Measurements from ENCODE around the gene OGT. TPM values are rescaled to one million over a fixed set of nuclear protein-coding genes. Genes with fewer than 3 reads are reported as not detected.
"Not testable (repeated sequence)": the region's sequence is repeated elsewhere in the genome, so short reads cannot be mapped to it uniquely, and the experiment has no call there.

The OGT gene
- total RNA-seq, 2 experiments from 2014 or later: 354 to 358 TPM

DNA sequence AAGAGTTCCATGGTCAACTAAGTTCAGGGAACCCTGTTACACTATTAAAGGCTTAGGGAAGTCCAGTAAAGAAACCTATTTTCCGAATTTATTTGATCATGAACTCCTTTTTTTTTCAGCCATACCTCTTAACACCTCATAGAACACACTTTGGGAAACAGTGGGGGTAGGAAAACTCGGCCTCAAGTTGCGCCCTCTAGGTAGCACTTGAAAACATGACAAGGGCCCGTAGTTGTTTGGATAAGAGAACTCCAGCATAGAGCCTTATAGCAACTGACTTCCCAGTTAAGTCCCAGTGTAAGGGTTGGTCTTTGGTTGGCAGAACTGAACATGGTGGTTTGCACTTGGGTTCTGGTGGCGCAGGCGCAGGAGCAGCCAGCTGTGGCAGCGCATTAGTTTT is 14.4 kb downstream of the OGT start:
- POLR2A ChIA-PET: interaction anchor here (0.7 kb wide), 1 partner anchor 122 kb away, joined by 3 read pairs; no protein-coding TSS in a partner anchor
- TF ChIP-seq, protein P1, sequence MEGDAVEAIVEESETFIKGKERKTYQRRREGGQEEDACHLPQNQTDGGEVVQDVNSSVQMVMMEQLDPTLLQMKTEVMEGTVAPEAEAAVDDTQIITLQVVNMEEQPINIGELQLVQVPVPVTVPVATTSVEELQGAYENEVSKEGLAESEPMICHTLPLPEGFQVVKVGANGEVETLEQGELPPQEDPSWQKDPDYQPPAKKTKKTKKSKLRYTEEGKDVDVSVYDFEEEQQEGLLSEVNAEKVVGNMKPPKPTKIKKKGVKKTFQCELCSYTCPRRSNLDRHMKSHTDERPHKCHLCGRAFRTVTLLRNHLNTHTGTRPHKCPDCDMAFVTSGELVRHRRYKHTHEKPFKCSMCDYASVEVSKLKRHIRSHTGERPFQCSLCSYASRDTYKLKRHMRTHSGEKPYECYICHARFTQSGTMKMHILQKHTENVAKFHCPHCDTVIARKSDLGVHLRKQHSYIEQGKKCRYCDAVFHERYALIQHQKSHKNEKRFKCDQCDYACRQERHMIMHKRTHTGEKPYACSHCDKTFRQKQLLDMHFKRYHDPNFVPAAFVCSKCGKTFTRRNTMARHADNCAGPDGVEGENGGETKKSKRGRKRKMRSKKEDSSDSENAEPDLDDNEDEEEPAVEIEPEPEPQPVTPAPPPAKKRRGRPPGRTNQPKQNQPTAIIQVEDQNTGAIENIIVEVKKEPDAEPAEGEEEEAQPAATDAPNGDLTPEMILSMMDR (IDR thresholded peaks at IDR 0.05): no peak
- H3K9me3 Mint-ChIP-seq: no peaks in the 10 kb centered on the region
- peaks cover 71% of the 10 kb centered on the region for H3K36me3 Mint-ChIP-seq (ENCODE audit: low read depth)
- intact Hi-C loops (cut with micrococcal nuclease): no loop called here
- DNase-seq: no peak
- H3K4me1 Mint-ChIP-seq (ENCODE audit: low read depth): peaks cover 58% of the 10 kb centered on the region
- H3K4me3 Mint-ChIP-seq: no peak overlapping the region
- CTCF ChIA-PET: no interaction called here
- no peak overlapping the region for H3K27ac Mint-ChIP-seq
- no peak for ATAC-seq
- H3K27me3 Mint-ChIP-seq: no peaks in the 10 kb centered on the region

DNA sequence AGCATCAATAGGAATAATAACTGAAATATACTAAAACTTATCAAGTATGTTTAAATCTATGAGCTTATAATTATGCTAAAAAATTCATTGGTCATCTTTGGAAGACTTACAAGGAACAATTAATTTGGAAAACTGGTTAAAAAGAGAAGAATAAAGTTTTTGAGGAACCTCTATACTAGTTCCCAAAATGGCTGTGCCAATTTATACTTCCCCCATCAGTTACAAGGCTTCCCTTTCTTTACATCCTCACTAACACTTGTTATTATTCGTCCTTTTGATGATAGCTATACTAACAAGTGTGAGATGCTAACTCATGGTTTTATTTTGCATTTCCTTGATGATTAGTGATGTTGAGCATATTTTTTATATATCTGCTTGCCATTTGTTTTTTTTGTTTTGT is 17.1 kb downstream of the OGT start:
- TF ChIP-seq, protein P1 (IDR thresholded peaks at IDR 0.05): no peak
- no peaks in the 10 kb centered on the region for H3K9me3 Mint-ChIP-seq
- POLR2A ChIA-PET: interaction anchor here (0.9 to 2.9 kb wide), 7 partner anchors 11 to 67 kb away, joined by 3 to 21 read pairs (median 5); partner anchors contain the start of gene OGT
- ATAC-seq (no peak), DNase-seq (no peak)
- no peak overlapping the region for H3K4me3 Mint-ChIP-seq
- H3K36me3 Mint-ChIP-seq (ENCODE audit: low read depth): peaks cover 57% of the 10 kb centered on the region
- H3K27me3 Mint-ChIP-seq: no peaks in the 10 kb centered on the region
- CTCF ChIA-PET: interaction anchor here (0.6 to 2.1 kb wide), 4 partner anchors 12 to 35 kb away, joined by 3 to 6 read pairs (median 4); partner anchors contain the start of gene OGT
- peak overlapping the region; percentile 52 for H3K27ac Mint-ChIP-seq
- intact Hi-C loops (cut with micrococcal nuclease): no loop called here
- peaks cover 42% of the 10 kb centered on the region for H3K4me1 Mint-ChIP-seq (ENCODE audit: low read depth)

DNA sequence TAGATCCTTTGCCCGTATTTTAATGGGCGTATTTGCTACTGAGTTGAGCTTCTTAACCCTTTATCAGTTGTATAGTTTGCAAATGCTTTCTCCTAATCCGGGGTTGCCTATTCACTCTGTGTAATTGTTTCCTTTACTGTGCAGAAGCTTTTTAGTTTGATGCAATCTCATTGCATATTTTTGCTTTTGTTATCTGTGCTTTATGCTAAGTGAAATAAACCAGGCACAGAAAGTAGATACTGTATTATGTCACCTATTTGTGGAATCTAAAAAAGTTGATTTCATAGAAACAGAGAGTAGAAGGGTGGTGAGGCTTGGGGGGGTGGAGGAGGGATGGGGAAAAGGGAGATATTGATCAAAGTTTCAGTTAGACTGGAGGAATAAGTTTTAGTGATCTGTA is 17.7 kb downstream of the OGT start:
- no peaks in the 10 kb centered on the region for H3K27me3 Mint-ChIP-seq
- ATAC-seq: peak; percentile 23
- H3K36me3 Mint-ChIP-seq (ENCODE audit: low read depth): peaks cover 58% of the 10 kb centered on the region
- H3K4me1 Mint-ChIP-seq (ENCODE audit: low read depth): peaks cover 38% of the 10 kb centered on the region
- CTCF ChIA-PET: interaction anchor here (1.2 to 2.1 kb wide), 4 partner anchors 16 to 100 kb away, joined by 3 to 6 read pairs (median 4); partner anchors contain the start of gene OGT
- H3K9me3 Mint-ChIP-seq: no peaks in the 10 kb centered on the region
- peak overlapping the region; percentile 52 for H3K27ac Mint-ChIP-seq
- DNase-seq: no peak
- POLR2A ChIA-PET: interaction anchor here (0.7 to 2.9 kb wide), 9 partner anchors 9 to 66 kb away, joined by 3 to 21 read pairs (median 3); partner anchors contain the start of gene OGT
- H3K4me3 Mint-ChIP-seq: no peak overlapping the region
- TF ChIP-seq, protein P1 (IDR thresholded peaks at IDR 0.05): no peak
- intact Hi-C loops (cut with micrococcal nuclease): no loop called here

DNA sequence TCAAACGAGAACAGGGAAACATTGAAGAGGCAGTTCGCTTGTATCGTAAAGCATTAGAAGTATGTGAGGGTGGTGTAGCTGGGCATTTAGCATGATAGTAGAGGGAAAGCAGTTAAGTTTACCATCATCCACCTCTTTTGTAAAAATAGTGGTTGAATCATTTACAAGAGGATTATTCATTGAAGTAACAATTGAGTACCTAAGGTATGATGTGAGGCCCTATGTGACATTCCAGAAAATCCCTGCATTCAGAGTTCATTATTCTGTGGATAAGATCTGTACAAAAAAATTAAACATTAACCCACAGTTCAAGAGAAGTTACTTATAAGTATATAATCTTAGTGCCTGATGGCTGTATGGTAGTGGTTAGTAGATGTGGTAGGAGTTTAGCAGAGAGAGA is 23.1 kb downstream of the OGT start:
- TF ChIP-seq, protein P1 (IDR thresholded peaks at IDR 0.05): no peak
- Mint-ChIP-seq H3K27ac (peak overlapping the region; percentile 74), H3K4me3 (no peak overlapping the region), H3K9me3 (no peaks in the 10 kb centered on the region), H3K27me3 (no peaks in the 10 kb centered on the region), H3K36me3 (ENCODE audit: low read depth) (peaks cover 46% of the 10 kb centered on the region), H3K4me1 (ENCODE audit: low read depth) (peaks cover 15% of the 10 kb centered on the region)
- DNase-seq (no peak), ATAC-seq (no peak)
- ChIA-PET CTCF (interaction anchor here (1.4 to 1.9 kb wide), 3 partner anchors 11 to 23 kb away, joined by 3 to 5 read pairs (median 5); partner anchors contain the start of gene OGT), POLR2A (interaction anchor here (1.0 to 1.2 kb wide), 2 partner anchors 14 to 64 kb away, joined by 3 to 4 read pairs; no protein-coding TSS in a partner anchor)
- intact Hi-C loops (cut with micrococcal nuclease): no loop called here

DNA sequence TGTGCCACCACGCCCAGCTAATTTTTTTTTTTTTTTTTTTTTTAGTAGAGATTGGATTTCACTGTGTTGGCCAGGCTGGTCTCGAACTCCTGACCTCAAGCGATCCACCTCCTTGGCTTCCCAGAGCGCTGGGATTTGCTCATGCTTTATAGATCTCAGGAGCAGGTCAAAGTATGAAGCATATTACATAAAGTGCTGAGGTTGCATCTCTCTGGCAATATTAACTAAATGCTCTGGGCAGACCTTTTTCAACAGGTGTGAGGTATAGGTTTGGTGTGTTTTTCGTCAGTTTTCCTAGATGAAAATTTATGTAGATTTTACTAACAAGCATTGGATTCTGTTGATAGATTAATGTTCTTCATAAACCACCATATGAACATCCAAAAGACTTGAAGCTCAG is 26.0 kb downstream of the OGT start:
- no peaks in the 10 kb centered on the region for H3K9me3 Mint-ChIP-seq
- CTCF ChIA-PET: no interaction called here
- no peak for ATAC-seq
- DNase-seq: no peak
- peaks cover 14% of the 10 kb centered on the region for H3K4me1 Mint-ChIP-seq (ENCODE audit: low read depth)
- POLR2A ChIA-PET: interaction anchor here (1.1 kb wide), 1 partner anchor 58 kb away, joined by 3 read pairs; no protein-coding TSS in a partner anchor
- peaks cover 56% of the 10 kb centered on the region for H3K36me3 Mint-ChIP-seq (ENCODE audit: low read depth)
- intact Hi-C loops (cut with micrococcal nuclease): no loop called here
- H3K27ac Mint-ChIP-seq: no peak overlapping the region
- H3K27me3 Mint-ChIP-seq: no peaks in the 10 kb centered on the region
- no peak overlapping the region for H3K4me3 Mint-ChIP-seq
- TF ChIP-seq, protein P1 (IDR thresholded peaks at IDR 0.05): no peak

DNA sequence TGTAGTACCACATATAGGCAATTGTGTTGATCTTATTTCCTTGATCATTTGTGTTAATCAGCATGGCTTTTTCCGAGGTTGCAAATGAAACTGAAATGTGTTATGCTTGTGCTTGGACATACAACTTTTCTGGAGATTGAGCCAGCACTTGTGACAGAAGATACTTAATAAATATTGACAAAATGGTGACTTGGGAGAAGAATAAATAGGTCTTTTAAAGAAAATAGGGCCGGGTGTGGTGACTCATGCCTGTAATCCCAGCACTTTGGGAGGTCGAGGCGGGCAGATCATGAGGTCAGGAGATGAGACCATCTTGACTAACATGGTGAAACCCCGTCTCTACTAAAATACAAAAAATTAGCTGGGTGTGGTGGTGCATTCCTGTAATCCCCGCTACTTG is 26.9 kb downstream of the OGT start:
- intact Hi-C loops (cut with micrococcal nuclease); H3K27me3 Mint-ChIP-seq; POLR2A ChIA-PET; H3K27ac Mint-ChIP-seq; CTCF ChIA-PET; DNase-seq; H3K9me3 Mint-ChIP-seq; ATAC-seq; H3K4me3 Mint-ChIP-seq: not testable (repeated sequence)
- H3K36me3 Mint-ChIP-seq (ENCODE audit: low read depth): peaks cover 59% of the 10 kb centered on the region
- H3K4me1 Mint-ChIP-seq (ENCODE audit: low read depth): peaks cover 12% of the 10 kb centered on the region
